Stimulated activated CD4-positive, alpha-beta T cell treated with anti-CD3 and anti-CD28 coated beads, TNF-alpha, amount 100 ng/mL, for 1 hour (primary cell): Measurements from ENCODE around the gene HCN2.
A peak's percentile ranks its signal among the peaks of the same experiment; 100 is the strongest.

Source experiments
- DNase-seq, 3 donors: peaks; one replicate each; pipeline ENCODE4 v3.0.0-alpha.2; 2020; ENCODE audit warnings: low read depth in 3 of 3, low spot score in 1 of 3

HCN2 gene

DNA sequence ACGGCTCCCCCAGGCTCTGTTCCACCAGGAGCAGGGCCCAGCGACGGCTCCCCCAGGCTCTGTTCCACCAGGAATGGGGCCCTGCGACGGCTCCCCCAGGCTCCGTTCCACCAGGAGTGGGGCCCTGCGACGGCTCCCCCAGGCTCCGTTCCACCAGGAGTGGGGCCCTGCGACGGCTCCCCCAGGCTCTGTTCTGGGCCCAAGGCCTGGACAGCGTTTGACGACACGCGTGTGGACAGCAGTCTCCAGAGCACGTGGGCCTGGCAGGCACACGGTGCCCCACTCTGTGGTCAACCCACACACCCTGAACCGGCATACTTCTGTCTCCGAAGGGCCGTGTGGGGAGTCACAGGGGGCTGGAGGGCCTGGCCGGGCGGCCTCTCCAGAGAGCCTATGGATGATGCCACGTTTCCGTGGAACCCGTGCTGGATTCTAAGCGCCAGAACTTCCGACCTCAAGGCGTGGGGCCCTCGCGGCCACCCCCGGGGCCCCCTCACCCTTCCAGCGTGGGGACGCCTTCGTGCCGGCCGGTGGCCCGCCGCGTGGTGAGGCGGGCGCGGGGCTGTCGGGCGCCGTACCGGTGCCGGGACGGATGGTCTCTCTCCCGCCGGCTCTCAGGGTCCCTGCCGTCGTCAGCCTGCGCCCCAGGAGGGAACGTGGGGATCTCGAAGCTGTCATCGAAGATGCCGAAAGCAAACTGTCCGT, 61.6 kb downstream of the HCN2 start:
- no peak for DNase-seq

DNA sequence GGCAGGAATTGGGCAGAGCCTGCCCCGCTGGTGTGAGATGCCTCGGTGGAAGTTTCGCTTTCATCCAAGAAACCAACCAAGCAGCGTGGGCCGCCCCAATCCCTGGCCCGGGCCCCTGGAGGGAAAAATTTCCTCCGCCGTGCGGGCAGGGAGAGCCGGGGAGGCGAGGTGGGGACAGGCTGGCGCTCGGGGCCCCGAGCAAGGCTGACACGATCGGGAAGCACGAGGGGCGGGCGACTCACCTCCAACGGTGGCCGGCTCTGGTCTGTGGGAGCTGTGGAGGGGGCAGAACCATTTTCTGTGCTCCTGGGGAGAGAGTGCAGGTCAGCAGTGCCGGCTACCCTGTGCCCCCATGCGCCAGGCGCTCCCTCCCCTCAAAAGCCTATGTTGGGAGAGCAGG, 62.3 kb downstream of the HCN2 start:
- no peak for DNase-seq

DNA sequence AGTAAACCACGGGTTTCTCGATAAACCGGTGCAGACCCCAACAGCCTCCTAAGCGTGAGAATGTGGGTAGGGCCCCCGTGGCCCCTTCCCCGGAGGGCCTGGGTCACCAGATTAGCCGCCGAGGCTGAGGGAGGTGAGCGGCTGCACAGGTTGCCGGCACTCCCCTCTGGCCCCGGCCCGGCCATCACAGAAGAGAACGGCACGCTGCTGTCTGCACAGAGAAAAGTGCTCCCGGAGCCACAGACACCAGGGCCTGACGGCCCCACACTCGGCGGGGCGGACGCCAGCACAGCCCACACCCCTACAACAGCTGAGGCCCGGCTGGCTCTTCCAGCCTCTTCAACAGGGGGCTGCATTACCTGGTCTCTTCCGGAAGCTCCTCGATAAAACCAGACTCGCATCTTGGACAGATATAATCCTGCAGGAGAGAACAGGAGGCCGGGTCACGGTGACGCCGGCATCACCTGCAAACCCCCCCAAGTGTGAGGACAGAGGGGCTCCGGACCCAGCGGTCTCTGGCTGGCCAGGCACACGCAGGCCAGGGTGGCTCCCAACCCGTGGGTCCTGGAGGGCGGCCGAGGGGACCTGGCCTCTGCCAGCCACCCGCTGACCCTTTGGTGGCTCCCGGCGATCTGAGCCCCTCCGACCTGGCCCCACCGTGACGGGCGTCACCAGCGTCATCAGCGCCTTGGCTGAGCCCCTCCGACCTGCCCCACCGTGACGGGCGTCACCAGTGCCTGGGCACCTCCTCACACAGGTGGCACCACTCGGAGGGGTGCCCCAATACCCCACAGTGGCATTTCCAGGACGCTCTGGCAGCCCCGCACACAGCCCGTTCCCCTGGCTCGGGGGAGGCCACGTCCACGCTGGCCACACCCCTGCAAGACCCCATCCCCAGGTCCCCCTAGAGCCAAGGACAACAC, 63.0 kb downstream of the HCN2 start:
- DNase-seq: no peak

DNA sequence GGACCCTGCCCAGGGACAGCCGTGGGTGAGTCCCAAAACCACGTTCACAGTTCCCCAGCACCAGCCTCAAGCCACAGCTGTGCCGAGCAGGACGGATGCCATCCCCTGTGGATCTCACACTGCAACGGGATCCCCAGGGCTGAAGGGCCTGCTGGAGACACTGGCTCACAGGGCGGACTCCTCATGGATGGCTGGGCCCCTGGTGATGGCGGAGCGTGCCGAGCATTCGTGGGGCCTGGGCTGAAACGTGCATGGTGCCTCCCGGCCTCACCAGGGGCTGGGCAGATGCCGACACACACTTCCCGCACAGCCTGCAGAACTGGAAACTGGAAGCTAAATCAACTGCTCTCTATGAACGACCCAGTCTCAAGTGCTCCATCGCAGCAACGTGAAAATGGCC, 63.7 kb downstream of the HCN2 start:
- DNase-seq: no peak

DNA sequence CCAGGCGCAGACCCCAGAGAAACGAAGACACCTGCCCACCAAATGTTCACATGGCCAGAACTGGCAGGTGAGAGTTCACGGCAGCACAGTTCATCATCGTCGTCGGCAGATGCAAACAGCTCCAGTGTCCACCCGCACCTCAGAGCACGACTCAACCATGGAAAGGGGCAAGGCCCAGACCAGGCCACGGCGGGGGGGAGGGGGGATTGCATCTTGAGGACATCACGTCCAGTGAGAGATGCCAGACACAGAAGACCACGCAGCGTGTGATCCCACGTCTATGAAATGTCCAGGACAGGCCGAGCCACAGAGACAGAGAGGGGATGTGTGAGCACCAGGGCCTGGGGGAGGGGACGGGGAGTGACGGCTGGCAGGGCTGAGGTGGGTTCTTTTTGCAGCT, 66.0 kb downstream of the HCN2 start:
- DNase-seq: no peak

DNA sequence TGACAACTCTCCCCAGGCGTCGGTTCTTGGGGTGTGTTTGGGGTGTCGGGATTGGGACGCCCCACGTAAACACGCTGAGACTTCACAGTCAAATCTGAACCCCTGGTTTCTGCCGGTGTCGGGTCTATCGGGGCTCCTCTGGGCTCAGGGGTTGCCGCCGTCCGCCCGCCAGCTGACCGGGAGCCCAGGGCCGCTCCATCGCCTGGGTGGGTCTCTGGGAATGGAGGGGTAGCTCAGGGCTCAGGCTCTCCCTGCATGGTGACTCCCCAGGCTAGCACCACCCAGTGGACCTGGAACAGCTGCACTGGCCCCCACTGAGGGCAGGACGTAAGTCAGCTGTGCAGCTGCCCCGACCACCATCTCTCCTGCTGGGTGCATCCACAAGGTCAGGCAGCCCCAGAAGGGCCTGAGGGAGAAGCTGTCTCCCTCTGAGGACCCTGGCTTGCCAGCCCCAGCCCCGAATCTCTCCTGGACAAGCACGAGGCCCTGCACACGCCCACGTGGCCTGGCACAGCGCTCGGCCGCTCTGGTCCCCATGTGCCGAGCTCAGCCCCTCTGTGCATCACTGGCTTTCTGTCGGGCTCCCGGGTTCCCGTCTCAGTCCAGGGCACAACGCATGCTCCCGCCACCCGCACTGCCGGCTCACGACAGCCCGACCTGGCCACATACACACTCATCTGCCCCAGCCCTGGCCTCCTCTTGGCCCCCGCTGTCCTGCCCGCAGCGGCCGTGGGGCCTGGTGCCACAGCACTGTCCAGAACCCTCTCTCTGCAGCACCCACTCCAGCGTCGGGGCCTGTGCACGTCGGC, 67.3 kb downstream of the HCN2 start:
- no peak for DNase-seq

DNA sequence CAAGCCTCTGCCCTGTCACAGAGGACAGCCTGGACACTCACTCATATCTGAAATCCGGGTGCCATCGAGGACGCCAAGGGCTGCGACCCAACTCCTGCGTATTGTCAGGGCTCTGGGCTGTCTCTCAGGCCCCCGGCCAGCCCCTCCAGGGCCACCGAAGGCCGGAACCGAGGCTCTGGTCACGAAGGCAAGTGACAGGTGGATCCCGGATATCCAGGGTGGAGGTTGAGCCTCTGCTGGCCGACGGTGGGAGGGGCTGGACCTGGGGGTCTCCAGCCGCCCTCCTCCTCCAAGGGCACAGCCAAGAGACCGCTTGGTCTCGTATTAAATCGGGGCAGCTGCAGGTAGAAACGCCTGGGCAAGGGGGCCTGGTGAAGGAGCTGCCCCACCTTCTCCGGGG, 67.9 kb downstream of the HCN2 start:
- no peak for DNase-seq

DNA sequence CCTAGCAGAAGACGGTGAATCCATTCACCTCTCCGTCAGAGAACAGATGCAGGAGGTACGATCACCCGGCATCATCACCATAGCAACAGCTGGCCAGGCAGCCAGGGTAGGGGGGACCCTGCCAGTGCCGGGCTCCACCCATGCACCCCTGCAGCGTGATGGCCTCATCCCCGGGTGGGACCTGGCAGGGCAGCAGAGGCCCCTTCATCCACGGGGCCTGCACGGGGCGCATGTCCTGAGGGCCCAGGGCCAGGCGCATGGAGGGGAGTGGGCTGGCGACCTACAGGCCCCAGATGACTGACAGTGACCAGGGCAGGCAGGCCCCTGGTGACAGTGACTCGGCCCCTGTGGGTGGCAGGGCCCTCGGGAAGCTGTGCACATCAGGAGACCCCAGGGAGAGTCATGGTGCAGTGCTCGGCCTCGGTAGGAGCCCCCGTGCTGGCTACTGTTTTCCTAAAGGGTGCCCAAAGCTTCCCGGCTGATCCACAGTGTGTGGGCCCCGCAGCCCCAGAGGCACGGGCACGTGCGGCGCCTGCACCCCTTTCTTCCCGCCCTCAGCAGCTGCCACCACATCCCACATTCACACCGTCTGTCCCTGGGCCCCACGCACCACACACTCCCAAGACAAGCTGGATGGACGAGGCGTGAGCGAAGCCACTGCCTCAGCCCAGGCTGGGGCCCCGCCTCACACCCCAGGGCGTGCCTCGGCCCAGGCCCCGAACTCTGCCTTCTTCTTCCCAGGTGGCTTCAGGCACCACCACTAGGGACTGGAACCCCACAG, 68.6 kb downstream of the HCN2 start:
- DNase-seq: no peak

DNA sequence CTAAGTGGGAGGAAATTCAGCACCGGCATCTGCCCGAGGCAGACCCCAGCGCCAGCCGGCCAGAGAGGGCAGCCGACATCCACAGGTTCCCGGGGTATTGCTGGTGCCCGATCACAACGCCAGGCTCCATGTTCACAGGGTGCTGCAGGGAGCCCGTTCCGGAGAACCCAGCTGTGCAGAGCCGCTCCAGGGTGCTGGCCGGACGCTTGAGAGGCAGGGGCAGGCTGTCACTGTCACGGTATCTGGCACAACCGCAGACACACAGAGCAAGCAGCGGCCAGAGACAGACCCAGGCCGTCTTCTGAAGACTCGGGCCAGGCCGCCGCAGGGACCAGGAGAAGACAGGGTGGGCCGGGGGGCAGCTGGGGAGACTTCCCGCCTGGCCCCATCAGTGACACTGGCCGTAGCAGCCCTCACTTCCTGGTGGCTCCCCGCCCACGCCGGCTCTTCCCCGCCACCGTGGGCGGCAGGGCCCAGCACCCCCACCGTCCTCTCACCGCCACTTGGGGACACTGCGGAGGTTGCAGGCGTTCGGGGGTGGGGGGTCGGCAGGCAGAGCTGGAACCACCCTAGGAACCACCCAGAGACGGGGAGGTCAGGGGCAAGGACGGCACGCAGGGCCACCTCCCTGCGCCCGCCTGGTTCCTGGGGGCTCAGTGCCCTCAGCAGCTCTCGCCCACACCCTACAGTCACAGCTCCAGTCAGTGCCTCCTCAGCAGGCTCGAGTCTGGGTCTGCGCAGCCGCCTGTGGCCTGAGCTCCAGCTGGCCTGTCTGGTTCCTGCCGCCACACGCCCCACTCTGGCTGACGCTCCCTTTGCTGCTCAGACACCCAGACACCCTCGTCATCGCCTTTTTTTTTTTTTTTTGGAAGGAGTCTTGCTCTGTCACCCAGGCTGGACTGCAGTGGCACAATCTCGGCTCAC, 69.5 kb downstream of the HCN2 start:
- peak in 1 of 3 donors; percentile 35 for DNase-seq

DNA sequence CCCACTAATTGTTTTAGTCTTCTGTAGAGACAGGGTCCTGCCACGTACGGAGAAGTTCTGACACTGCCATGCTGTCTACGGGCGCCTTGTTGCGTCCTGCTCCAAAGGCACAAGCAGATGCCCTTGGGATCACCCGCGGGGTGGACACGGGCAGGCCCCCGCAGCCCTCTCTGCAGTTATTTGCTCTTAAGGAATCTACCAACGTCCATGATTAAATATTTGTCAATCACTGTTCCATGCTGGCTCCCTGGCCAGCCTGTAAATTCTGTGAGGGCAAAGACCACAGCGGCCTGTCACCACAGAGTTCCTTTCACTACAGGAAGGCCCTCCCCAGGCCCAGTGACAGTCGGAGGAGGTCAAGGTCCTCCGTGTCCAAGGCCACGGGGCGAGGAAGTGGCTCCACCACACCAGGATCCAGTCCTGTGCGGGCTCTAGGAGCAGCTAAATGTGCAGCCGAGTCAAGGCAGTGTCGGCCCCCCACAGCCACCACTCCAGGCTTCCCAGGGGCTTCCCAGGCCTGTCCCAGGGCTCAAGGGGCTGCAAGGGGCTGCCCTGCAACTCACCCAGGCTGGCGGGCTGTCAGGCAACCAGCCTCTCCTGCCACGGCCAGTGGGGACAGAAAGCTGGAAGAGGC, 71.2 kb downstream of the HCN2 start:
- no peak for DNase-seq

DNA sequence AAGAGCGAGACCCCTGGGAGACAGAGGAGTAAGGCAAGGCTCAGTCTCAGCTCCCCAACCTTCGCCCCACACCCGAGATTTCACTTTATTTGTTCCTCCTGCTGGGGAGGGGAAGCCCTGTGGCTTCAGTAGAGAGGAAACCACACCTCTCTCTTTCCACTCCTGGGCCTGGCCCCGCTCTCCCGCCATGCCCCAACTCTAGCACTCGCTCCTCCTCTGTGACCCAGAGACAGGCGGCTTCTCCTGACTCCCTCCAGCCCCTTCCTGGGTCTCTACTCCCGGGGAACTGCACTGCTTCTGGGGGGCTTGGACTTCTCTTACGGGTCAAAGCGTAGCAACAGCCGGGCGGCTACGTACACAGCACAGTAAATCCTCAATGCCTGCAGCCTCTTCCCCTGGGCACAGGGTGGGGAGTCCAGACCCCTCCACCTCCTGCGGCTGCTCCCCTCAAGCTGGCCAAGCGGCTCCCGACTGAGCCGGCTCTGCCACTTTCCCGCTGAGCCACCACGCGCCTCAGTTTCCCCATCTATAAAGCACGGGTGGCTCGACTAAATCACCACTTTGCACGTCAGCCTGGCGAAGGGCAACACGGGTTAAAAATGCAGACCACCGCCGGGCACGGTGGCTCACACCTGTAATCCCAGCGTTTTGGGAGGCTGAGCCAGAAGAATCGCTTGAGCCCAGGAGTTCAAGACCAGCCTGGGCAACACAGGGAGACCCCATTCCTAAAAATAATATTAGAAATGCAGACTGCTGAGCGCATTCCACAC, 71.9 kb downstream of the HCN2 start:
- DNase-seq: peak in 1 of 3 donors; percentile 49

DNA sequence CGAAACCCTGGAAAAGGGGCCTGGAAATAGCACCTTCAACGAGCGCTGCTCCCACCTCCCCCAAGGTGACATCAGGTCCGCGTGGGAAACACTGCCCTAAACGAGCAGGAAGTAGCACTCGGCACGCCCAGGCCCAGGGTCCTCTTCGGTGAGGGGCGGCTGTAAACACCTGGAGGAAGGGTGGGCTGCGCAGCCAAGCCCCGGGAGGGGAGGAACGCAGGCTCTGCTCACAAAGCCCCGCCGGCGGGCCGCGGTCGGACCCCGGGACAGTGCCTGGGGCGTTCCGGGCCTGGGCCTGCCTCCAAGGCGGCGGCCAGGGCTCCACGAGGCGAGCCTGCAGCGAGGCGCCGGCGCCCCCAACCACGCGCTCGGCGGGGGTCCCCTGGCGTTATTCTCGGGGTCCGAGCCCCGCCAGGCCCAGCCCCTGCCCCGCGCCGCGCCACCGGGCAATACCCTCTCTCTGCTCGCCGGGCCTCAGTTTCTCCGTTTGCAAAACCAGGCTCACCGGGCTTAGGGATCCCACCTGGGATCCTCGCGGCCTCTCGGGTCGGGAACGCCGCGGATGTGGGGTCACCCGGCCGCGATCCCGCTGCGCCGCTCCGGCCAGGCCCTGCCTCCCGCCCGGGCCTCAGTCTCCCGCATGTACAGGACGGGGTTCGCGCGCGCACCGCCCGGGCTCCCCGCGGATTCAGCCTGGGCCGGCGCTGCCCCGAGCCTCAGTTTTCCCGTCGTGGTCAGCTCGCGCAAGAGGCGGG, 72.7 kb downstream of the HCN2 start:
- peak in 1 of 3 donors; percentile 52 for DNase-seq

DNA sequence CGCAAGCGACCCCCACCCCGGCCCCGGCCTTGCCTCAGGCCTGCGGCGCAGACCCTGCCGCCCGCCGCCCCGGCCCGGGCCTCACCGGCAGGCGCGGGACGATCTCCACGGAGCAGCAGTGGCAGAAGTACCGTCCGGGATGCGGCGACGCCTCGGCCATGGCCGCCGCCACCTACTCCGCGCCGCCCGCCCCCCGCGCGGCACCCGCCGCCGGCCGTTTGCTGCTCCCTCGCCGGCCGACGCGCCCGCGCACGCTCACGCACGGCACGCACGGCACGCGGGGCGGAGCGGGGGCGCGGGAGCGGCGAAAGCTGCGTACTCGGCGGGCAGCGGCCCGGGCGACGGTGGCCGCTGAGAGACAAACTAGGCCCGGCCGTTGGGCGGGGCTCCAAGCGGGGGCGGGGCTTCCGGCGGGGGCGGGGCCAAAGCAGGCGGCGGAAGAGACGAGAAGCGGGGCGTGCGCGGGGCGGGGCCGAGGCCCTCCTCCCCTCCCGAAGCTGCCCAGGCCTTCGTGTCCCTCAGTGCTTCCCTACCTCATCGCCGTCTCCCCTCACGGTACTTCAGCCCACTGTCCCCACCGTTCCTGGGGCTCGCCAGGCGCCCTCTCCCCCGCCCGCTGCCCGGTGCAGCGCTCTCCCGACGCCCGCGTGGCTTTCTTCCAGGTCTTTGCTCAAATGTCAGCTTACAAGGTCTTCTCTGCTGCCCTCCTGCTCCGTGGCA, 73.4 kb downstream of the HCN2 start, which contains the start of gene RNF126:
TSS of gene RNF126 (minus strand) at position 253 of the 720 bp plus-strand sequence. CDS start at position 160, 93 bp downstream.
- DNase-seq: peak; percentile 86 to 99 (median 93)

DNA sequence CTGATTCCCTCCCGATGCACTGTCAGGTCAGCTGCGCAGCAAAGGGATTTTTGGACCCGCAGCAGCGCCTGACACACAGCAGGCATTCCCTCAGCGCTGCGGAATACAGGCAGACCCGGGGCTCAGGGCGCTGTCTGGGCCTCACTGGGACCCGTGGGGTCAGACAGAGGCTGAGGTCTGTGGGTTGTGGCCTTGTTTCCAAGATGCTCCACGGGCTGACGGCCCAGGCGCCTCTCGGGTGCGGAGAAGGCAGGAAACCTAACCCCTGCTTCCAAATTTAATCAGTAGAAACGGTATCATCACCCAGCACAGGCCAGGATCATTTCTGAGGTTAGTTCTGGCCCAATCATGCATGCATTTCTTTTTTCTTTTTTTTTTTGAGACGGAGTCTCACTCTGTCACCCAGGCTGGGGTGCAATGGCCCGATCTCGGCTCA, 74.0 kb downstream of the HCN2 start:
- DNase-seq: no peak

DNA sequence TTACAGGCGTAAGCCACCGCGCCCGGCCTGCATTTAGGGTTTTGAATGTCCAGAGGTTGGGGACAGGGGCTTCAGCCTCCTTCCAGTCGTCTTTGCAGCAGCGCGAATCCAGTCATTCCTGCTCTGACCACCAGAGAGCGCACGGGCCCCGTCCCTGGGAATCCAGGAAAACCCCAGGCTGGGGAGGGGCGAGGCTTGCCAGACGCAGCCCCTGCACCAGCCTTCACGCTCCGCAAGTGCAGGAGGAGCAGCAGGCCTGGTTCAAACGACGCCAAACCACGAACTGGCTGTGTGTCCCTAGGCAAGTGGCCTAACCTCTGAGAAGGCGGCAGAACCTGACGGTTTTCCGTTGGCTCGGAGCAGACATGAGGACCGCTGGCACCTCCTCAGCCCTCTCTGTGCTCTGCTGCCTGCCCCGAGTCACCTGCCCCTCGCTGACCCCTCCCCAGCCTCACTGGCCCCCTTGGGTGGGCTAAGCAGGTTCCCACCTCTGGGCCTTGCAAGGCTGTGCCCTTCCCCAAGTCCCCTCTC, 75.3 kb downstream of the HCN2 start:
- peak; percentile 47 to 76 (median 68) for DNase-seq
